GM18505 (cell line): ENCODE measurements around the gene R3HDM4.
A peak's percentile ranks its signal among the peaks of the same experiment; 100 is the strongest.
"Not testable (repeated sequence)": the region's sequence is repeated elsewhere in the genome, so short reads cannot be mapped to it uniquely, and the experiment has no call there.

Experiments
- ATAC-seq: cut with Tn5 transposase; IDR thresholded peaks from one replicate; pipeline ENCODE4 v1.9.1; 2021; ENCODE audit not compliant: unreplicated experiment
- POLR2A ChIP-seq: IDR thresholded peaks from 4 replicates; pipeline ENCODE4 v1.6.1; 2011; ENCODE audit warnings: borderline replicate concordance; ENCODE audit not compliant: insufficient read depth, insufficient read length; ENCODE audit errors: extremely low read depth

The R3HDM4 gene

GRCh38 chr19:913080-913748 lies at the start of gene R3HDM4:
TSS of gene R3HDM4 (minus strand) at chr19:913219. CDS start at chr19:913157, 62 bp downstream.
- ATAC-seq, result no peak
- TF ChIP-seq POLR2A, result peak; percentile 70

DNA sequence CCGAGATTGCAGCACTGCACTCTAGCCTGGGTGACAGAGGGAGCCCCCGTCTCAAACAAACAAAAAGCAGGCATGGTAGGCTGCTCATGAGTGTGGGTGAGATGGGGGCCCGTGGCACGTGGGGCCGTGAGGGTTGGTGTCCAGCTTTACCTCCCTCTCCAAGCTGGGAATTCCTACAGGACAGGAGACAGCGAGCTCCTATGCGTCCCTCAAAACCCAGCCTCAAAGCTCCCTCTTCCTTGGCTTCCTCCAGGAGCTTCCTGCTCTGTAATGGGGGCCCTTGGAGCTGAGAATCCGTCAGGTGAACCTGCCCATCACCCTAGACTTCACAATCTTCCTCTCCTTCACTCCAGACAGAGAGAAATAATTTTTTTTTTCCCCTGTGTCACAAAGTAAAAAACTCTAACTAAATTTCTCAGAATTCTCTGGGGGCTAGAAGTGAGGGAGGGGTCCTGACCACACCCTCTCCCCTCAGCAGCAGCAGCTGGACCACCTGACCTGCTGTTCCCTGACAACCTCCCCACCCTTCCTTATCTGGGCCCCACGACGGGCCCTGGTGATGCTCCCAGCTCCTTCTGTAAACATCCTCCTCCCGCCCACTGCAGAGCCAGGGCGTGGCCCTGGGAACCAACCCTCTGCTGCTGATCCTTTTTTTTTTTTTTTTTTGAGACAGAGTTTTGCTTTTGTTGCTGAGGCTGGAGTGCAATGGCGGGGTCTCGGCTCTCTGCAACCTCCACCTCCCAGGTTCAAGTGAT lies 49.0 kb upstream of the R3HDM4 start:
- ATAC-seq, result no peak
- no peak for TF ChIP-seq POLR2A

- ATAC-seq, result no peak
- no peak for TF ChIP-seq POLR2A
These were observed 47.6 kb upstream of the R3HDM4 start for GRCh38 chr19:960601-960938.

DNA sequence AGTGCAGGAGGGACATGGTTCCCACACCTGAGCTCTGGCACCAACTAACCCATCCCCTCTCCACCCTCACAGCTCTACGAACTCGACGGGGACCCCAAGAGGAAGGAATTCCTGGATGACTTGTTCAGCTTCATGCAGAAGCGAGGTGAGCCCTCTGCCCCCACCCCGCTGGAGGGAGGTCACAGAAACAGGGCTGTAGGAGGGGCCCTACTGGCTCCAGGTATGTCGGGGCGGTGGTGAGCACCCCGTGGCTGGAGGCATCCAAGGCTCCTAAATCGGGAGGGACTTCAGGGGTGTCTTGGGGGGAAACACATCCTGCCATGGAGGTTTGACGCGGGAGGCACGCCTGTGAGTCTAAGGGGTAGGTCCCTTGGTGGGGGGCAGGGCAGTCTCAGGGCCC lies 47.0 kb upstream of the R3HDM4 start:
- no peak for ATAC-seq
- no peak for TF ChIP-seq POLR2A

DNA sequence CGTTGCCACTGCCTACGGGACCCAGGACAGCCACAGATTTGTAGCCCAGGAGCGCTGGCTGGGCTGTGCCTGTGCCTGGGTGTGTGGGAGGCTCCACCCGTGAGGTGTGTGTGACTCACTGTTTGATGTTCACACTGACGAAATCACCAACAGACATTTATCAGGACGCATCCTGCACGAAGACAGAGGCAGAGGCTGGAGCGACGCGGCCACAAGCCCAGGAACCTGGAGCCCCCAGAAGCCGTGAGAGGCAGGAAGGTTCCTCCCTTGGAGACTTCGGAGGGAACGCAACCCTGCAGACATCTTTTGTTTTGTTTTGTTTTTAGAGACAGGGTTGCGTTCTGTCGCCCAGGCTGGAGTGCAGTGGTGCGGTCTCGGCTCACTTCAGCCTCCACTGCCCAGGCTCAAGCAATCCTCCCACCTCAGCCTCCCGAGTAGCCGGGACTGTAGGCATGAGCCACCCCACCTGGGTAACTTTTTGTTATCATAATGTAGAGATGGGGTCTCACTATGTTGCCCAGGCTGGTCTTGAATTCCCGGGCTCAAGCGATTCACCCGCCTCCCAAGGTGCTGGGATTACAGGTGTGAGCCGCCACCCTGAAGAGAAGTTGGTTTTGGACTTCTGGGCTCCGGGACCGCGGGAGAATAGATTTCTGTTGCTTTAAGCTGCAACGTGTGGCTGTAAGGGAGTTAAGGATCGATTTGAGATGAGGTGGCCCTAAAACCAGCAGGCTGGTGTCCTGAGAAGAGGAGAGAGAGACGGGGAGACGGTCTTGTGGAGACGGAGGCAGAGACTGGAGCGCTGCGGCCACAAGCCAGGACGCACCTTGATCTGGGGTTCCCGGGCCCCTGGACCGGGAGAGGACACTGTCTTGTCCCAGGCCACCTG lies 46.2 kb upstream of the R3HDM4 start:
- TF ChIP-seq POLR2A, result no peak
- ATAC-seq, result no peak

DNA sequence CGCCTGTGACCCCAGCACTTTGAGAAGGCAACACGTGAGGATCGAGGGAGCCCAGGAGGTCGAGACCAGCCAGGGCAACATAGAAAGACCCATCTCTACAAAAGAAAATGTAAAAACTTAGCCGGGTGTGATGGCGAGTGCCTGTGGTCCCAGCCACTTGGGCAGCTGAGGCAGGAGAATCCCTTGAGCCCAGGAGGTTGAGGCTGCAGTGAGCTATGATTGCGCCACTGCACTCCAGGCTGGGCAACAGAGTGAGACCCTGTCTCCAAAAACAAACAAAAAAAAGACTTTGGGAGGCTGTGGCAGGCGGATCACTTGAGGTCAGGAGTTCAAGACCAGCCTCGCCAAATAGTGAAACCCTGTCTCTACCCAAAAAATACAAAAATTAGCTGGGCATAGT lies 44.6 kb upstream of the R3HDM4 start:
- ATAC-seq, result not testable (repeated sequence)

DNA sequence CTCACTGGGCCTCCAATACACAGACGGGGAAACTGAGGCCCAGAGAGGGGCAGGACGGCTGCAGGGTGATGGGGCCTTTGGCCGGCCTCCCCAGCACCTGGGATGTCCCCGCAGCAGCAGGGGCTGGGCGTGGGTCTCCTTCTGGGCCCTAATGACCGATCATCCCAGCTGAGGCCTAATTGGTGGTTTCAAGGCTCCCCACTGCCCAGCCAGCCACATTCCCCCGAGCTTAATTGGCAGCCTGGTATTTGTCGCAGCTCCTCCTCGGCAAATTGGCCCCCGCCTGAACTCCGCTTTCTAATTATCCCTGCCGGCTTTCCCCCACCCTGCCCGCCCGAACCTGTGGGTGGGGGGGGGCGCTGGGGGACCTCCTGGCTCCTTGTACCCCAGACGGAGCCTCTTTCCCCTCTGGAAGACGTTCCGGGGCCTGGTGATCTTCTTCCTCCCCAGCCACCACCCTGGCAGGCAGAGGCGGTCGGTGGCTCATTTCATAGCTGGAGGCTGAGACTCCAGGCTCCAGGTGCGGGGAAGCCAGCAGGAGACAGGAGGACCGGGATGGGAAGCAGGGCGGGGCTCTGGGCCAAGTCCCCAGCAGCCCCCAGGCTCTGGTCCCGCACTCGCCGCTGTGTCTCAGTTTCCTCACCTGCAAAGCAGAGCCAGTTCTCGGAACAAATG lies 43.9 kb upstream of the R3HDM4 start:
- no peak for TF ChIP-seq POLR2A
- no peak for ATAC-seq

GRCh38 chr19:955803-956765 lies 43.1 kb upstream of the R3HDM4 start:
- TF ChIP-seq POLR2A, result no peak
- ATAC-seq, result no peak

- ATAC-seq, result no peak
- peak; percentile 68 for TF ChIP-seq POLR2A
These were observed 41.9 kb upstream of the R3HDM4 start for GRCh38 chr19:954672-955494.

DNA sequence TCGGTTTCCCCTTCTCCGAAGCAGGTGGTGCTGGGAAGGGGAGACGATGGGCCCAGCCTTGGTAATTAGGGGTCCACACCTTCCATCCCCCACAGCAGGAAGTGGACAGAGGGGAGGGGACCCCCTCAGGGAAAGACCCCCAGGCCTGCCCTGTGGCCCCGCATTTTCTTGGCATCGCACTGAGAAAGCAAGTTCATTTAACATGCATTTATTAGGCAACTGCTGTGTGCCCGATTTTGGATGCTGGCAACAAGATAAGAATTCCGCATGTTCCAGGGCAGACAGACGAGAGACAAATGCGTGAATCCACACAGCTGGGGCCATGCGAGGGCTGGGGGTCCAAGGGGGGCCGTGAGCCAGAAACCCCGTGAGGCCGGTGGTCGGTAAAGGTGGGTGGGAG lies 41.3 kb upstream of the R3HDM4 start:
- TF ChIP-seq POLR2A, result no peak
- ATAC-seq, result no peak

DNA sequence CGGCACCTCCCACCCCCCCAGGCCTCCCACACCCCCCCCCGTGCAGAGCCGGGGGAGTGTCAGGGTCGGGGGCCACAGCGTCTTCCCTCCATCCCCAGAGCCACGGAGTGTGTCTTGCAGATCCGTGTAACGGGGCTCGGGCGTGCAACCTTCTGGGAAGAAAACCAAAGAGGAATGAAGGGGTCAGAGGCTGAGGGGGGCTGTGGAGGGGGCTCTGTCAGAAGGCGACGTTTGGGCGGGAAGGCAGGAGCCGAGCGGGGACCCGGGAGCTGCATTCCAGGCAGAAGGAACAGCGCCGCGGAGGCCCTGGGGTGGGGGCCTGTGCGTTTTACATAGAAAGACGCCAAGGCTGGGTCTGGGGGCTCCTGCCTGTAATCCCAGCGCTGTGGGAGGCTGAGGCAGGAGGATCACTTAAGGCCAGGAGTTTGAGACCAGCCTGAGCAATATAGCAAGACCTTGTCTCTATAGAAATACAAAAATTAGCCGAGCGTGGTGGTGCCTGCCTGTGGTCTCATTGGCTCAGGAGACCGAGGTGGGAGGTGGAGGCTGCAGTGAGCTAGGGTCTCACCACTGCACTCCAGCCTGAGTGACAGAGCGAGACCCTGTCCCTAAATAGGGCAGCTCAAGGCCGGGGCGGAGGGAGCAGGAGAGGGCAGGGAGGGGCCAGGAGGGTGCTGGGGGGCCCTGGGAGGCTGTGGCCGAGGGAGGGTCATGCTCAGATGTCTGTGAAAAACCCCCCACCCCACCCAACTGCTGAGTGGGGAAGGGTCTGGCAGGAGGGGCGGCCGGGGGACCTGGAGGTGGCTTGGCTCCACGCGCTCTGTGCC lies 40.6 kb upstream of the R3HDM4 start:
- no peak for ATAC-seq
- TF ChIP-seq POLR2A, result no peak
